Mucosa of descending colon (tissue), 3 donors: ENCODE data around the gene AFAP1. TPM values are rescaled to one million over a fixed set of nuclear protein-coding genes. Genes with fewer than 3 reads are reported as not detected.

Source experiments
- ATAC-seq: fragments of 200-7000 bp; cut with Tn5 transposase; one replicate; pipeline ENCODE4 v1.9.1; 2020; ENCODE audit warnings: mild to moderate bottlenecking, moderate library complexity
- DNase-seq, 3 donors: peaks; one replicate each; pipeline ENCODE4 v3.0.0-alpha.2; 2020
- H3K36me3 ChIP-seq: fragments of 200-600 bp; one replicate; pipeline ENCODE4 v1.8.0; 2021; ENCODE audit warnings: low read depth, mild to moderate bottlenecking
- H3K4me1 ChIP-seq: fragments of 200-600 bp; one replicate; pipeline ENCODE4 v1.8.0; 2021; ENCODE audit warnings: low read depth, mild to moderate bottlenecking
- H3K4me3 ChIP-seq: fragments of 200-600 bp; one replicate; pipeline ENCODE4 v1.8.0; 2021; ENCODE audit warnings: mild to moderate bottlenecking
- H3K9me3 ChIP-seq: fragments of 200-600 bp; one replicate; pipeline ENCODE4 v1.8.0; 2021; ENCODE audit warnings: mild to moderate bottlenecking
- intact Hi-C, 2 donors: fragments of 100-400 bp; cut with DNase I in 1 of 2; cut with micrococcal nuclease in 1 of 2; formaldehyde crosslinking; loops; one replicate each; pipeline versions ENCODE4 v1.11.0 to v1.11.1; 2022; cut with DNase I, micrococcal nuclease
- total RNA-seq, 3 donors: library from RNA; stranded (reverse); fragmentation: NEBNext Ultra II Directional in 2 of 3; extraction: Animal tissue kit (Norgen Biotek cat#: 25700) in 2 of 3; gene quantifications; one replicate each; pipeline versions ENCODE4 v1.2.1 to v1.2.4, GENCODE V29; 2021 to 2023
- TF ChIP-seq, protein P1 (sequence below): fragments of 200-600 bp; IDR thresholded peaks from one replicate; pipeline ENCODE4 v1.8.0; 2022; ENCODE audit warnings: antibody characterized with exemption, mild to moderate bottlenecking
- donor health status: DM: no; HTN: no; CAD: no; lungs with moderate emphysema.
- donor health status: DM: no; HTN: no; CAD: no.
- donor health status: DM: no; HTN: yes; CAD: no.

Gene AFAP1
- total RNA-seq, 3 donors from 2014 or later: 31.4 to 59.1 (median 37.1) TPM

- no peak overlapping the region for H3K4me3 ChIP-seq
- DNase-seq: no peak
- ATAC-seq: no peak
- TF ChIP-seq, protein P1, sequence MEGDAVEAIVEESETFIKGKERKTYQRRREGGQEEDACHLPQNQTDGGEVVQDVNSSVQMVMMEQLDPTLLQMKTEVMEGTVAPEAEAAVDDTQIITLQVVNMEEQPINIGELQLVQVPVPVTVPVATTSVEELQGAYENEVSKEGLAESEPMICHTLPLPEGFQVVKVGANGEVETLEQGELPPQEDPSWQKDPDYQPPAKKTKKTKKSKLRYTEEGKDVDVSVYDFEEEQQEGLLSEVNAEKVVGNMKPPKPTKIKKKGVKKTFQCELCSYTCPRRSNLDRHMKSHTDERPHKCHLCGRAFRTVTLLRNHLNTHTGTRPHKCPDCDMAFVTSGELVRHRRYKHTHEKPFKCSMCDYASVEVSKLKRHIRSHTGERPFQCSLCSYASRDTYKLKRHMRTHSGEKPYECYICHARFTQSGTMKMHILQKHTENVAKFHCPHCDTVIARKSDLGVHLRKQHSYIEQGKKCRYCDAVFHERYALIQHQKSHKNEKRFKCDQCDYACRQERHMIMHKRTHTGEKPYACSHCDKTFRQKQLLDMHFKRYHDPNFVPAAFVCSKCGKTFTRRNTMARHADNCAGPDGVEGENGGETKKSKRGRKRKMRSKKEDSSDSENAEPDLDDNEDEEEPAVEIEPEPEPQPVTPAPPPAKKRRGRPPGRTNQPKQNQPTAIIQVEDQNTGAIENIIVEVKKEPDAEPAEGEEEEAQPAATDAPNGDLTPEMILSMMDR: no peak
- H3K4me1 ChIP-seq: peaks cover 3% of the 10 kb centered on the region
- intact Hi-C loops: no loop called here
- no peaks in the 10 kb centered on the region for H3K9me3 ChIP-seq
- H3K36me3 ChIP-seq: no peaks in the 10 kb centered on the region
These were observed 31.0 kb downstream of the AFAP1 start for GRCh38 chr4:7908668-7909067.

DNA sequence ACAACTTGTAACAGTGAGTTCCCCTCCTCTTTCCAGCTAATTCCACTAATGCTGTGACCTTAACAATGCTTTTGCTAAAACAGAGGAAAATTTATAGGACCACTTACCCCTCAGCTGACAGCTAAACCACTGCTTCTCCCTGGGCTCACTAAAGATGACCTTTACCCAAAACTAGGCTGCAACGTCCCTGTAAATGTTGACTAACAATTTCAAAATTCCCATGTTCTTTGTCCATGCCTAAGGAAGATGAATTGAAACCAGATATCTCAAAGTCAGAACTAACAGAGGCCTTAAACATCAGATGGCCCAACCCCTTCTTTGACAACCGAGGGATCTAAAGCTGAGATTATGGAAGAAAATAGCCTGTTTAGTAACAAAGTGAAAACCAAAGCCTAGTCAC is 32.5 kb downstream of the AFAP1 start:
- no peaks in the 10 kb centered on the region for H3K36me3 ChIP-seq
- ATAC-seq (no peak), DNase-seq (no peak)
- H3K9me3 ChIP-seq: no peaks in the 10 kb centered on the region
- TF ChIP-seq, protein P1: no peak
- intact Hi-C loops: no loop called here
- H3K4me1 ChIP-seq: peaks cover 3% of the 10 kb centered on the region
- H3K4me3 ChIP-seq: no peak overlapping the region

GRCh38 chr4:7906171-7906701 is 33.4 kb downstream of the AFAP1 start:
- H3K9me3 ChIP-seq: no peaks in the 10 kb centered on the region
- peaks cover 3% of the 10 kb centered on the region for H3K4me1 ChIP-seq
- H3K4me3 ChIP-seq: no peak overlapping the region
- DNase-seq: no peak
- intact Hi-C loops: no loop called here
- TF ChIP-seq, protein P1: no peak
- no peaks in the 10 kb centered on the region for H3K36me3 ChIP-seq
- no peak for ATAC-seq

DNA sequence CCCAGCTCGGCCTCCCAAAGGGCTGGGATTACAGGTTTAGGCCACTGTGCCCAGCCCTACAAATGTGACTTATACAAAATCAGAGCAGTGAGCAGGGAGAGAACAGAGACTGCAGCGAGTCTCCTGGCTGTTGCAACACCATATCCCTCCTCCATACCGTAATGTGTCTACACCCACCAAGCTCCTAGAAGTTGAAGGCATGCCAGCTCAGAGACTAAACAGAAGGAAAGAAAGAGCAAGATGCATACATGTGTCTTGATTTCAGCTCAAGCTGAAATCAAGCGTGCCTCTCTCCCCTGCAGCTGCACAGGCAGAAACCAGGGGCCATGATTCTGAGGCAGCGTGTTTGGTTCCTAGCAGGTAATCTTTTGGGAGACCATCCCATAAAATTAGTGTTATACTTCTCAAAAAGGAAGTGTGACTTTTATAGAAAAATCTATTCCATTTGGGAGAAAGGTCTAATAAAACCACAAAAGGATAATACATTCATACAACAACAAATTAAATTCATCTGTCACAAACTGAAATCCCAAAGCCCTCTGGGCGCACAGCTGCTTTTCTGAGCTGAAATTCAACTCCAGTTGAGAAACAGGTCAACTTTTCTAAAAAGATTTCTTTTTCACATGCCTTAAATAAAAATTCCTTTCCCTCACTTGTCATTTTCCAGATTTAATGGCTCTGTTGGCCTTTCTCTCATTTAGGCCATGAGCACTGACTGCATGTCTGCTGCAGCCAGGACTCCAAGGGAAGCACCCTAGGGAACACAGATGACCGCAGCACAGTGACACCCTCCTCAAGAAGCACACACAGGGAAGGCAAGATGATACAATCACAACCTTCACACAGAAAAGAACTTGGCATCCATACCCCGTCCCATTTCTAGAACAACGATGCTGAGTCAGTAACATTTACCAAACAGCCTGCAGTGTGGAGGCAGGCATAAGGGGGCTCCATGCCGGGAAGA is 34.4 kb downstream of the AFAP1 start:
- H3K4me3 ChIP-seq: no peak overlapping the region
- no peaks in the 10 kb centered on the region for H3K9me3 ChIP-seq
- no peaks in the 10 kb centered on the region for H3K36me3 ChIP-seq
- no peak for DNase-seq
- TF ChIP-seq, protein P1: no peak
- ATAC-seq: peak; percentile 24
- intact Hi-C loops: no loop called here
- peaks cover 3% of the 10 kb centered on the region for H3K4me1 ChIP-seq

- DNase-seq: no peak
- no peak for ATAC-seq
- TF ChIP-seq, protein P1: no peak
- no peak overlapping the region for H3K4me3 ChIP-seq
- intact Hi-C loops: no loop called here
- peaks cover 3% of the 10 kb centered on the region for H3K4me1 ChIP-seq
- H3K9me3 ChIP-seq: no peaks in the 10 kb centered on the region
- H3K36me3 ChIP-seq: no peaks in the 10 kb centered on the region
These were observed 35.7 kb downstream of the AFAP1 start for GRCh38 chr4:7903791-7904516.
